ENCODE results near the gene RBM25.

The RBM25 gene

GRCh38 chr14:73102806-73103497, 44.6 kb downstream of the RBM25 start:
- no peak for DNase-seq (ENCODE audit: low read depth in 2 of 2)

GRCh38 chr14:73105050-73105449, 46.7 kb downstream of the RBM25 start:
- DNase-seq (ENCODE audit: low read depth in 2 of 2) = no peak

- no peak for DNase-seq (ENCODE audit: low read depth in 2 of 2)
Measured at GRCh38 chr14:73105727-73106126, 47.4 kb downstream of the RBM25 start.

GRCh38 chr14:73116079-73116665, 57.8 kb downstream of the RBM25 start:
- DNase-seq (ENCODE audit: low read depth in 2 of 2) = no peak

- DNase-seq (ENCODE audit: low read depth in 2 of 2) = no peak
Measured at GRCh38 chr14:73124180-73124894, 66.0 kb downstream of the RBM25 start.

- DNase-seq (ENCODE audit: low read depth in 2 of 2) = no peak
Measured at GRCh38 chr14:73125169-73125588, 66.8 kb downstream of the RBM25 start.

GRCh38 chr14:73125746-73126145, 67.4 kb downstream of the RBM25 start:
- no peak for DNase-seq (ENCODE audit: low read depth in 2 of 2)

- no peak for DNase-seq (ENCODE audit: low read depth in 2 of 2)
Measured at GRCh38 chr14:73133795-73134194, 75.5 kb downstream of the RBM25 start.

GRCh38 chr14:73136085-73136386, 77.7 kb downstream of the RBM25 start:
- no peak for DNase-seq (ENCODE audit: low read depth in 2 of 2)

GRCh38 chr14:73136387-73137225, 78.3 kb downstream of the RBM25 start, which contains the start of gene PSEN1:
Gene PSEN1, plus strand, starts transcription at chr14:73136507. Its CDS starts 11,513 bp downstream, at chr14:73148020.
- DNase-seq (ENCODE audit: low read depth in 2 of 2) = peak; percentile 97 to 99

- DNase-seq (ENCODE audit: low read depth in 2 of 2) = no peak
Measured at GRCh38 chr14:73140811-73141323, 82.5 kb downstream of the RBM25 start.

- DNase-seq (ENCODE audit: low read depth in 2 of 2) = no peak
Measured at GRCh38 chr14:73142216-73142615, 83.9 kb downstream of the RBM25 start.

GRCh38 chr14:73143003-73143402, 84.7 kb downstream of the RBM25 start:
- no peak for DNase-seq (ENCODE audit: low read depth in 2 of 2)

- DNase-seq (ENCODE audit: low read depth in 2 of 2) = no peak
Measured at GRCh38 chr14:73143617-73144016, 85.3 kb downstream of the RBM25 start.

GRCh38 chr14:73145371-73145770, 87.0 kb downstream of the RBM25 start:
- no peak for DNase-seq (ENCODE audit: low read depth in 2 of 2)

GRCh38 chr14:73146111-73146510, 87.8 kb downstream of the RBM25 start:
- no peak for DNase-seq (ENCODE audit: low read depth in 2 of 2)

- DNase-seq (ENCODE audit: low read depth in 2 of 2) = no peak
Measured at GRCh38 chr14:73149753-73150152, 91.4 kb downstream of the RBM25 start.

- no peak for DNase-seq (ENCODE audit: low read depth in 2 of 2)
Measured at GRCh38 chr14:73153272-73153671, 94.9 kb downstream of the RBM25 start.

- DNase-seq (ENCODE audit: low read depth in 2 of 2) = no peak
Measured at GRCh38 chr14:73162251-73162650, 103.9 kb downstream of the RBM25 start.

GRCh38 chr14:73166399-73166798, 108.1 kb downstream of the RBM25 start:
- DNase-seq (ENCODE audit: low read depth in 2 of 2) = no peak

- no peak for DNase-seq (ENCODE audit: low read depth in 2 of 2)
Measured at GRCh38 chr14:73167727-73168126, 109.4 kb downstream of the RBM25 start.

- DNase-seq (ENCODE audit: low read depth in 2 of 2) = no peak
Measured at GRCh38 chr14:73168274-73168673, 109.9 kb downstream of the RBM25 start.
